ENCODE results near the gene ITIH5. TPM values are rescaled to one million over a fixed set of nuclear protein-coding genes. Genes with fewer than 3 reads are reported as not detected.

The ITIH5 gene
- total and polyA plus RNA-seq, 9 of the 15 experiments (the other 6 are each of a cell fraction or from before 2014, with no cell fraction given): 0.52 to 4.5 (median 2.6) TPM

- no peak for TF ChIP-seq NR4A1 (CRISPR knock-in tag; IDR thresholded peaks at IDR 0.05)
- no peak for TF ChIP-seq NR4A1 (tag; IDR thresholded peaks at IDR 0.05)
Measured at GRCh38 chr10:7596356-7596755, 70.4 kb downstream of the ITIH5 start (continued).

GRCh38 chr10:7593905-7594304 is 72.9 kb downstream of the ITIH5 start:
- Histone ChIP-seq H3K9me3 (replicated peaks; ENCODE audit: control insufficient read depth, insufficient read depth, low read depth, low read length) (no peaks in the 10 kb centered on the region), H3K36me3 (ENCODE audit: control insufficient read depth, insufficient read depth, low read length) (no peaks in the 10 kb centered on the region), H3K4me3 (no peak overlapping the region), H3K79me2 (ENCODE audit: control insufficient read depth, insufficient read depth, low read length) (no peaks in the 10 kb centered on the region), H3K27me3 (ENCODE audit: control insufficient read depth in 2 of 2, insufficient read depth in 2 of 2, low read length in 2 of 2) (peaks cover 14 to 29% of the 10 kb centered on the region in 2 experiments), H3K9ac (ENCODE audit: insufficient read depth in 1 of 2, low read depth in 2 of 2, low read length in 2 of 2) (no peak overlapping the region), H4K20me1 (replicated peaks; ENCODE audit: control insufficient read depth, insufficient read depth, low read length) (no peaks in the 10 kb centered on the region), H3K4me2 (ENCODE audit: insufficient read depth, low read length) (no peak overlapping the region), H3K27ac (ENCODE audit: extremely low read depth, low read depth, low read length) (no peak overlapping the region), H3K9me1 (ENCODE audit: control insufficient read depth, insufficient read depth, low read length) (no peaks in the 10 kb centered on the region), H2AFZ (ENCODE audit: low read depth, low read length) (no peak overlapping the region), H3K4me1 (replicated peaks in 1 of 2; ENCODE audit: control insufficient read depth in 2 of 2, insufficient read depth in 2 of 2, low read length in 2 of 2) (no peaks in the 10 kb centered on the region)
- WGBS (ENCODE audit: insufficient coverage, low coverage, missing lambda C conversion rate): 3% methylated on average over 4 of the region's 4 CpGs
- DNase-seq (ENCODE audit: extremely low read depth in 1 of 4, low spot score in 3 of 4) (no peak), FAIRE-seq (no peak), ATAC-seq (no peak)
- TF ChIP-seq CEBPB (tag; IDR thresholded peaks at IDR 0.05) (no peak), MCM3 (IDR thresholded peaks at IDR 0.05) (no peak), BDP1 (IDR thresholded peaks at IDR 0.05; ENCODE audit: insufficient read depth, insufficient read length) (no peak), HDAC2 (IDR thresholded peaks at IDR 0.05) (no peak), ZNF444 (CRISPR knock-in tag; IDR thresholded peaks at IDR 0.05) (no peak), ELF1 (tag; IDR thresholded peaks at IDR 0.05) (no peak)
- intact Hi-C loops (cut with micrococcal nuclease): no loop called here
- in situ Hi-C loops (cut with MboI): no loop called here
- ChIA-PET POLR2A (no interaction called here), CTCF (ENCODE audit: low intra/inter-chr PET ratio) (no interaction called here)
- BruUV-seq (replicated peaks): no TSS peak
